IPS-15b (cell line): ENCODE measurements around the gene MARS2.
"Not testable (repeated sequence)": the region's sequence is repeated elsewhere in the genome, so short reads cannot be mapped to it uniquely, and the experiment has no call there.

Source experiments
- H3K27me3 ChIP-seq: one replicate; pipeline ENCODE4 v1.6.1; 2013; ENCODE audit warnings: low read length; ENCODE audit not compliant: control insufficient read depth, insufficient read depth
- H3K36me3 ChIP-seq: one replicate; pipeline ENCODE4 v1.6.1; 2013; ENCODE audit warnings: low read length; ENCODE audit not compliant: control insufficient read depth, insufficient read depth
- H3K4me1 ChIP-seq: one replicate; pipeline ENCODE4 v1.6.1; 2013; ENCODE audit warnings: mild to moderate bottlenecking, low read length; ENCODE audit not compliant: control insufficient read depth, insufficient read depth
- H3K4me3 ChIP-seq: one replicate; pipeline ENCODE4 v1.5.1; 2013; ENCODE audit warnings: low read depth, low read length
- H3K9ac ChIP-seq: one replicate; pipeline ENCODE4 v1.6.1; 2013; ENCODE audit warnings: low read depth, mild to moderate bottlenecking, low read length
- H3K9me3 ChIP-seq: one replicate; pipeline ENCODE4 v1.6.1; 2013; ENCODE audit warnings: mild to moderate bottlenecking, low read length; ENCODE audit not compliant: control insufficient read depth, insufficient read depth

The MARS2 gene

DNA sequence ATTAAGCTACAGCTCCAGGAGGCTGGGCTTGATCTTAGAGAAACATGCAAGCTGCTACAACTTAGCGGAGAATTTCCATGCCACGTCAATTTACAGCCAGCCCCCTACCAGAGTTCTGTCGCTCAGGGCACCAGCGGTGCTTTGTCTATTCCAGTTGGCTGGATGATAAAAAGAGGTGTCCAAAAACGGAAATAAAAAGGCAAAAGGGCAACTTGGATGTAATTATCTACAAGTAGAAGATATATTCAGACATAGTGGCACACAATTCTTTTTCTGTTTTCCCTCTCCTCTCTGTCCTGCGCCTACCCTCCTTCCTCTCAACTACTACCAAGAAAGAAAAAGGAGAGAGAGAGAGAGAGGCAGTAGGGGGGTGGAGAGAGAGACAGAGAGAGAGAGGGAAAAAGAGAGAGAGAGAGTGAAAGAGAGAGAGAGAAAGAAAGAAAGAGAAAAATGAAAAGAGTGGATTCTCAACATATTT lies 29.4 kb upstream of the MARS2 start:
- Histone ChIP-seq H3K9me3 (no peaks in the 10 kb centered on the region), H3K4me3 (peak overlapping the region; percentile 24), H3K36me3 (no peaks in the 10 kb centered on the region), H3K9ac (no peak overlapping the region), H3K4me1 (peaks cover 13% of the 10 kb centered on the region), H3K27me3 (no peaks in the 10 kb centered on the region)

DNA sequence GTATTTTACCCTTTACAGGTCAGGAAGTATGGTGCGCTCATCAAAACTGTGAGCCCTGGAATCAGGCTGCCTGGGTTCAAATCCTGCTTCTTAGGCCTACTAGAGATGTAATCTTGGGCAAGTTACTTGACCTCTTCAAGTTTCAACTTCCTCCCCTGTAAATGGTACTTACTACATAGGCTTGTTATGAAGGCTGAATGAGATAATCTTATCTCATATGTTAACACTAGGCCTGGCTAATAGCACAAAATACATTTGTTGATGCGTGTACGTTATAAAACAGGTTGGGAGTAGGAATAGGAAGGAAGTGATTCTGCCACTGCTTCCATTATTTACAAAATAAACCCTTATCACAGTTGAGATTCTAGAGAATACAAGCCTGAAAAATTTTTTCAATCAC lies 28.1 kb upstream of the MARS2 start:
- Histone ChIP-seq H3K4me3 (no peak overlapping the region), H3K9ac (no peak overlapping the region), H3K27me3 (no peaks in the 10 kb centered on the region), H3K4me1 (peaks cover 13% of the 10 kb centered on the region), H3K36me3 (no peaks in the 10 kb centered on the region), H3K9me3 (no peaks in the 10 kb centered on the region)

GRCh38 chr2:197677483-197677882 lies 27.7 kb upstream of the MARS2 start:
- no peak overlapping the region for H3K4me3 ChIP-seq
- H3K9me3 ChIP-seq = no peaks in the 10 kb centered on the region
- H3K36me3 ChIP-seq = no peaks in the 10 kb centered on the region
- peaks cover 13% of the 10 kb centered on the region for H3K4me1 ChIP-seq
- H3K27me3 ChIP-seq = no peaks in the 10 kb centered on the region
- no peak overlapping the region for H3K9ac ChIP-seq

GRCh38 chr2:197695206-197695605 lies 10.0 kb upstream of the MARS2 start:
- H3K4me1 ChIP-seq, H3K4me3 ChIP-seq, H3K36me3 ChIP-seq, H3K9ac ChIP-seq, H3K27me3 ChIP-seq, H3K9me3 ChIP-seq: not testable (repeated sequence)

GRCh38 chr2:197695971-197696370 lies 9.2 kb upstream of the MARS2 start:
- not testable (repeated sequence) for H3K36me3 ChIP-seq, H3K27me3 ChIP-seq, H3K9ac ChIP-seq, H3K4me3 ChIP-seq, H3K4me1 ChIP-seq, H3K9me3 ChIP-seq

- not testable (repeated sequence) for H3K4me1 ChIP-seq, H3K4me3 ChIP-seq, H3K36me3 ChIP-seq, H3K9ac ChIP-seq, H3K27me3 ChIP-seq, H3K9me3 ChIP-seq
These were observed 8.6 kb upstream of the MARS2 start for GRCh38 chr2:197696571-197696970.

GRCh38 chr2:197699724-197700123 lies 5.4 kb upstream of the MARS2 start:
- H3K9ac ChIP-seq, H3K4me1 ChIP-seq, H3K36me3 ChIP-seq, H3K27me3 ChIP-seq, H3K9me3 ChIP-seq, H3K4me3 ChIP-seq: not testable (repeated sequence)

DNA sequence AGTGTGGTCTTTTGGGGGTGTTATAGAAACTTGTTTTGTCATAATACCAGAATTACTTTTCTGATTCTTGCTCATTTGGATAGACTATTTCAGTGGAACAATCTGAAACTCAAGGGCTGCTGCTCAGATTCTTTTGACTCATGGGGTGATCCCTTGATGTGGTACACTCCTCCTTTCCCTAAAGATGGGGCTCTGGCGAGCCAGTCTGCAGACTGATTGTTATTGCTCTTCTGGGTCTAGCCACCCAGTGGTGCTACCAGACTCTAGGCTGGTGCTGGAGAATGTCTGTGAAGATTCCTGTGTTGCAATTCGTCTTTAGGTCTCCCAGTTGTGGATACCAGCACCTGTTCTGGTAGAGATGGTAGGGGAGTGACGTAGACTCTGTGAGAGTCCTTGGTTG lies 4.2 kb upstream of the MARS2 start:
- Histone ChIP-seq H3K4me1 (no peaks in the 10 kb centered on the region), H3K27me3 (no peaks in the 10 kb centered on the region), H3K36me3 (no peaks in the 10 kb centered on the region), H3K9ac (no peak overlapping the region), H3K9me3 (no peaks in the 10 kb centered on the region), H3K4me3 (no peak overlapping the region)

GRCh38 chr2:197704434-197705120 lies 592 bp upstream of the MARS2 start:
- H3K27me3 ChIP-seq = no peaks in the 10 kb centered on the region
- H3K9ac ChIP-seq = peak overlapping the region; percentile 76
- no peaks in the 10 kb centered on the region for H3K9me3 ChIP-seq
- H3K4me1 ChIP-seq = peaks cover 9% of the 10 kb centered on the region
- peak overlapping the region; percentile 63 for H3K4me3 ChIP-seq
- H3K36me3 ChIP-seq = no peaks in the 10 kb centered on the region

GRCh38 chr2:197705912-197706838 lies 1.0 kb downstream of the MARS2 start:
- H3K27me3 ChIP-seq = no peaks in the 10 kb centered on the region
- no peak overlapping the region for H3K9ac ChIP-seq
- H3K4me3 ChIP-seq = peak overlapping the region; percentile 90
- peaks cover 15% of the 10 kb centered on the region for H3K4me1 ChIP-seq
- H3K9me3 ChIP-seq = no peaks in the 10 kb centered on the region
- peaks cover under 1% of the 10 kb centered on the region for H3K36me3 ChIP-seq

GRCh38 chr2:197706839-197707207 lies 1.7 kb downstream of the MARS2 start:
- peaks cover 15% of the 10 kb centered on the region for H3K4me1 ChIP-seq

More at GRCh38 chr2:197706839-197707207, 1.7 kb downstream of the MARS2 start:
- H3K36me3 ChIP-seq = peaks cover 4% of the 10 kb centered on the region
- H3K9me3 ChIP-seq = no peaks in the 10 kb centered on the region
- H3K4me3 ChIP-seq = peak overlapping the region; percentile 90
- H3K9ac ChIP-seq = no peak overlapping the region
- no peaks in the 10 kb centered on the region for H3K27me3 ChIP-seq
